Panc1 (cell line): ENCODE measurements around the gene TRNP1.

Experiments
- CTCF ChIP-seq: fragments of 450-650 bp; IDR thresholded peaks from 2 replicates; pipeline ENCODE4 v1.5.1; 2017; ENCODE audit warnings: mild to moderate bottlenecking
- POLR2AphosphoS5 ChIP-seq: IDR thresholded peaks from 2 replicates; pipeline ENCODE4 v1.6.1; 2012; ENCODE audit warnings: mild to moderate bottlenecking, low read depth, low read length, moderate library complexity
- REST ChIP-seq, 2 experiments: IDR thresholded peaks; 2 replicates each; pipeline ENCODE4 v1.6.1; 2011 to 2012; ENCODE audit warnings: low read depth in 2 of 2, control low read depth in 1 of 2, low read length in 1 of 2, mild to moderate bottlenecking in 1 of 2, moderate library complexity in 1 of 2; ENCODE audit not compliant: insufficient read depth in 1 of 2
- SIN3A ChIP-seq: IDR thresholded peaks from 2 replicates; pipeline ENCODE4 v1.6.1; 2012; ENCODE audit warnings: low read depth, mild to moderate bottlenecking, low read length, moderate library complexity, borderline replicate concordance; ENCODE audit not compliant: insufficient read depth

DNA sequence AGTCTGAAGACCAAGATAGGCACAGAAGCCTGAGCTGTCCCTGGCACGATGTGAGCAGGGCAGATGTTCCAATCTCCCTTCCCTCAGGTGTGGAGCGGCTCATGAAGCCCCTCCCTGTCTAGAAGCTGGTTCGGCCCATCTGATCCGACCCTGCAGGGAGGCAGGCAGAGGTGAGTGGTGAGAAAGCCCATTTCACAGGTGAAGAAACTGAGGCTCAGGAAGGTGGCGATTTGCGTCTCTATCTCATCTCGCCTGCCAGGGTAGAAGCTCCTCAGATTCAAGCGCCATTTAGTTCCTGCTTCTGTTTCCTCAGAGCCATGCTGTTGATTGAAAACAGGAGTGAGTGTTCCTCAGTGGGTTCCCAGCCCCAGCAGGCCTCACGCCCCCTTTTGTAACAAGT lies 36.0 kb downstream of the TRNP1 start:
- TF ChIP-seq CTCF (no peak), POLR2AphosphoS5 (no peak), REST (IDR thresholded peaks at IDR 0.05; ENCODE audit: insufficient read depth in 1 of 2, low read depth in 2 of 2, low read length in 1 of 2) (no peak), SIN3A (no peak)
